Mucosa of rectum (tissue), 2 donors: Measurements from ENCODE around the gene LONP2.
"Not testable (repeated sequence)": the region's sequence is repeated elsewhere in the genome, so short reads cannot be mapped to it uniquely, and the experiment has no call there.

Experiments used
- H3K27ac ChIP-seq, 2 donors: one replicate each; pipeline ENCODE4 v1.7.0; 2013; ENCODE audit warnings: inconsistent platforms in 2 of 2, low read depth in 2 of 2, low read length in 2 of 2
- H3K27me3 ChIP-seq, 2 donors: one replicate each; pipeline ENCODE4 v1.7.0; 2013; ENCODE audit warnings: low read length in 2 of 2; ENCODE audit not compliant: control insufficient read depth in 2 of 2, insufficient read depth in 2 of 2
- H3K36me3 ChIP-seq, 2 donors: one replicate each; pipeline ENCODE4 v1.7.0; 2013; ENCODE audit warnings: low read length in 2 of 2; ENCODE audit not compliant: control insufficient read depth in 2 of 2, insufficient read depth in 2 of 2
- H3K4me1 ChIP-seq, 2 donors: one replicate each; pipeline ENCODE4 v1.7.0; 2013; ENCODE audit warnings: low read length in 2 of 2, mild to moderate bottlenecking in 1 of 2; ENCODE audit not compliant: control insufficient read depth in 2 of 2, insufficient read depth in 2 of 2
- H3K4me3 ChIP-seq, 2 donors: one replicate each; pipeline ENCODE4 v1.7.0; 2013; ENCODE audit warnings: low read length in 2 of 2
- H3K9ac ChIP-seq, 2 donors: one replicate each; pipeline ENCODE4 v1.7.0; 2013; ENCODE audit warnings: low read length in 2 of 2, low read depth in 1 of 2, mild to moderate bottlenecking in 1 of 2
- H3K9me3 ChIP-seq, 2 donors: one replicate each; pipeline ENCODE4 v1.7.0; 2013; ENCODE audit warnings: low read length in 2 of 2; ENCODE audit not compliant: control insufficient read depth in 2 of 2
- donor health status: healthy.
- donor health status: Normal muscosa, but diverticular disease.

Gene LONP2

DNA sequence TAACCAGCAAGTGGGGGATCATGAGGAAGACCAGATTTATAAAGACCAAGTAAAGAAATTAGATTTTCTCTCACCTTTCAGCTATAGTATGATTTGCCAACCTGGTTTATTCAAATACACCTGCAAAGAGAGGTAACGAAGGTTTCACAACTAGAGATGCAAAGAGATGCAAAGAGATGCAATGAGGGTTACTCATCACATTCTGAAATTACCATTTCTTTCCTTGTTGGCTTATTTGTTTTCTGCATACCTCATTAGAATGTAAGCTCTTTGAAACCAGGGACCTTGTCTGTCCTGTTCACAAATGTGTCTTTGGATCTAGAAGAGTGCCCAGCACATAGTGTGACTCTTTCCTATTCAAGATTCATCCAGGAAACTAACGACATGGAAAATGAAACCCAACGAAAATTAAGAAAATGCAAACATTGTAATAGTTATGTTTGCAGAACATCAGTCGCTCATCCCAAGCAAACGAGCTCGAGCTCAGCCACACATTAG is 9.0 kb upstream of the LONP2 start:
- Histone ChIP-seq H3K36me3 (no peaks in the 10 kb centered on the region), H3K27me3 (no peaks in the 10 kb centered on the region), H3K9me3 (no peaks in the 10 kb centered on the region), H3K9ac (no peak overlapping the region), H3K27ac (no peak overlapping the region), H3K4me1 (peaks cover 0 to 4% of the 10 kb centered on the region in 2 donors), H3K4me3 (no peak overlapping the region)

DNA sequence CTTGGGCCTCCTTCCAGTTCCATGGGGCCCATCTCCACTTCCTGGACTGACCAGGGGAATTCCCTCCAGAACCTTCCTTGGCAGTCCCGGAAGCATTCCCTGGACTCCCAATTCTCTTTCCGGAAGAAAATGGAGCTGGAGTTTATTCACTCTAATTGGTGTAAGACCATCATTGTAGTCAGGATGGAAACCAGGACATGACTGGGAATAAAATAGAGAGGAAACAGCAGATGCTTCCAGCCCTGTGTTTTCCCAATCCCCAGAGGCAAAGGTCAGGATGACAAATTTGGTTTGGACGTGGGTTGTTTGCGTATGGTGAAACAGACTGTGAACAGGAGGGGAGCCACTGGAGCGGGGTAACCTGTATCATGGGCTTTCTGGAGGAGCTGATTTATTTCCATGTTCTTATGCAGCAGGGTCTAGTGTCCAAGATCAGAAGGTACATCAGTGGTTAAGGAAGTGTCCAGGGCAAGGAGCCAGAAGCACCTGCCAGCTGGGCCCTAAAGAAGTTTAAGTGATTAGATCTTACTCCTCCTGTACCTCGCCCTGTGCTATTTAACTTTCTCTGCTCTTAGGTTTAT is 8.5 kb upstream of the LONP2 start:
- H3K4me3 ChIP-seq: no peak overlapping the region

DNA sequence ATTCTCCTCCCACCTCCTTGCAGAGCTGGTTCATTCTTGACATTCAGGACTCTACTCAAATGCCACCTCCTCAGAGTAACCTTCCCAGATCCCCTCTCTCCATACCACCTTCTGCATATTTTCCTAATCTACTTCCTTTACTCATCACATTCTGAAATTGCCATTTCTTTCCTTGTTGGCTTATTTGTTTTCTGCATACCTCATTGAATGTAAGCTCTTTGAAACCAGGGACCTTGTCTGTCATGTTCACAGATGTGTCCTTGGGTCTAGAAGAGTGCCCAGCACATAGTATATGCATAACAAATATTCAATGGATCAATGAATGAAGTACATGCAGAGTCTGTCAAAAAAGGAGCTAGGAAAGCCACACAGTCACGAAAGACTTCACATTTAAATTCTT is 7.8 kb upstream of the LONP2 start:
- H3K36me3 ChIP-seq: no peaks in the 10 kb centered on the region
- no peak overlapping the region for H3K4me3 ChIP-seq
- no peak overlapping the region for H3K27ac ChIP-seq
- no peaks in the 10 kb centered on the region for H3K9me3 ChIP-seq
- no peaks in the 10 kb centered on the region for H3K27me3 ChIP-seq
- no peak overlapping the region for H3K9ac ChIP-seq
- peaks cover 0 to 4% of the 10 kb centered on the region in 2 donors for H3K4me1 ChIP-seq

More for the DNA sequence above, 8.5 kb upstream of the LONP2 start:
- peaks cover 0 to 4% of the 10 kb centered on the region in 2 donors for H3K4me1 ChIP-seq
- no peaks in the 10 kb centered on the region for H3K27me3 ChIP-seq
- H3K27ac ChIP-seq: no peak overlapping the region
- H3K36me3 ChIP-seq: no peaks in the 10 kb centered on the region
- no peak overlapping the region for H3K9ac ChIP-seq
- H3K9me3 ChIP-seq: no peaks in the 10 kb centered on the region

DNA sequence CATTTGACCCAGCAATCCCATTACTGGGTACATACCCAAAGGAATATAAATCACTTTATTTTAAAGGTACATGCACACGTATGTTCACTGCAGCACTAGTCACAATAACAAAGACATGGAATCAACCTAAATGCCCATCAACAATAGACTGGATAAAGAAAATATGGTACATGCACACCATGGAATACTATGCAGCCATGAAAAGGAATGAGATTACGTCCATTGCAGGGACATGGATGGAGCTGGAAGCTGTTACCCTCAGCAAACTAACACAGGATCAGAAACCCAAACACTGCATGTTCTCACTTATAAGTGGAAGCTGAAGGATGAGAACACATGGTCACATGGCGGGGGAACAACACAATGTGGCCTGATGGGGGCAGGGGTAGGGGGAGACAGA is 4.0 kb upstream of the LONP2 start:
- H3K36me3 ChIP-seq, H3K27ac ChIP-seq, H3K9me3 ChIP-seq, H3K9ac ChIP-seq, H3K27me3 ChIP-seq, H3K4me1 ChIP-seq, H3K4me3 ChIP-seq: not testable (repeated sequence)

DNA sequence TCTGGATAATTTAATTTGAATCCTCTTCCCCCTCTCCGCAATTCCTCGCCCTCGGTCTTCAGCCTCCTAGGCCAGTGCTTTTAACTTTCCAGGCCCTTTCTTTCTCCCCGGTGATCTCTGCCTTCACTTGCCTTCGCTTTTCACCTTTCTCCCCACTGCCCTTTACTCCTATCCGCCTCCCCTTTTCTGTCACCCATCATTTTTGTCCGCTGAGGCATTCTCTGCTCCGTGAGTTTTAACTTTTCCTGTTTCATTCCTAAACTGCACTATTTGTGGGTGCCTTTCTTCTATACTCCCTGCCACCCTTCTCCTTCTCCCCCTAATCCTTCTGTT is 729 bp downstream of the LONP2 start:
- Histone ChIP-seq H3K9me3 (no peaks in the 10 kb centered on the region), H3K9ac (peak overlapping the region; percentile 91 to 95), H3K27ac (peak overlapping the region; percentile 85 to 93), H3K4me1 (peaks cover 10 to 15% of the 10 kb centered on the region in 2 donors), H3K4me3 (peak overlapping the region; percentile 97 to 98), H3K27me3 (no peaks in the 10 kb centered on the region), H3K36me3 (no peaks in the 10 kb centered on the region)

DNA sequence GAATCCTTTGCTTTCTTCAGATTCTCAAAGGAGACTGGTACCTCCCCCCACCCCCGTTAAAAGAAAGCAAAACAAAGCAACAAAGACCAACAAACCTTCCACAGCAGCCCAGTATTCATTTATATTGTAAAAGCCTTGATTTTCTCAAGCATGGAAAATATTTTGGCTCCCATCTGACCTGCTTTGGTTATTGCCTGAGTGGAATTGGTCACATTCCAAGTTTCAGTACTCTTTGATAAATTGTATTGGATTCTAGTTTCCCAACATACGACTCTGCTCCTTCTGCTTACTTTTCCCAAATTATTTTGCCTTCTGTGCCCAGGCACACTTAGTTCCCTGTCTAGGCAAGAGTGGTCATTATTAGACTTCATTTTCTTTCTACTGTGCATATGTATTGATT is 2.0 kb downstream of the LONP2 start:
- no peak overlapping the region for H3K9ac ChIP-seq

DNA sequence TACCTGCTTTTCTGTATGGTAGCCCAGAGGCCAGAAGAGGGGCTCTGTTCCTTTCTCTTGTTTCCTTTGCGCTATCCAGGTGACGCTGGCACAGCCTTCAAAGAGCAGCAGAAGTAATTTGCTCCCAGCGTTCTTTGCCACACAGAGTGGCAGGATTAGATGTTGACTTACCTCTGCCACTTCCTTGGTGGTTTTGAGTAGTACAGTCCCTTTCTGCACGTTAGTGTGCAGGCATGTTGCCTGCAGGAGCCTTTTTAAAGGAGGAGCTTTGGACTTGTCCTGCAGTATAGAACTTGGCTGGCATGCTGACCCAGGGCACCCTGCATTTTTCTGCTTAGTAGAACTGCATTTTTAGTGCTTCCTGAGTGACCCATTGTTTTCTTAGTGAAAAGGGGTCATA is 3.2 kb downstream of the LONP2 start, which contains the start of gene ABCC11:
TSS of gene ABCC11 (minus strand) at position 229 of the 400 bp plus-strand sequence. CDS start 15,618 bp downstream, outside the sequence.
- Histone ChIP-seq H3K27me3 (no peaks in the 10 kb centered on the region), H3K4me3 (no peak within 1 kb of the TSS), H3K9me3 (no peaks in the 10 kb centered on the region), H3K27ac (no peak within 1 kb of the TSS), H3K9ac (no peak within 1 kb of the TSS), H3K4me1 (peaks cover 12 to 25% of the 10 kb centered on the region in 2 donors), H3K36me3 (peaks cover 0 to 2% of the 10 kb centered on the region in 2 donors)

More for the DNA sequence above, 2.0 kb downstream of the LONP2 start:
- Histone ChIP-seq H3K36me3 (no peaks in the 10 kb centered on the region), H3K27me3 (no peaks in the 10 kb centered on the region), H3K4me3 (no peak overlapping the region), H3K4me1 (peaks cover 10 to 20% of the 10 kb centered on the region in 2 donors), H3K27ac (no peak overlapping the region), H3K9me3 (no peaks in the 10 kb centered on the region)

DNA sequence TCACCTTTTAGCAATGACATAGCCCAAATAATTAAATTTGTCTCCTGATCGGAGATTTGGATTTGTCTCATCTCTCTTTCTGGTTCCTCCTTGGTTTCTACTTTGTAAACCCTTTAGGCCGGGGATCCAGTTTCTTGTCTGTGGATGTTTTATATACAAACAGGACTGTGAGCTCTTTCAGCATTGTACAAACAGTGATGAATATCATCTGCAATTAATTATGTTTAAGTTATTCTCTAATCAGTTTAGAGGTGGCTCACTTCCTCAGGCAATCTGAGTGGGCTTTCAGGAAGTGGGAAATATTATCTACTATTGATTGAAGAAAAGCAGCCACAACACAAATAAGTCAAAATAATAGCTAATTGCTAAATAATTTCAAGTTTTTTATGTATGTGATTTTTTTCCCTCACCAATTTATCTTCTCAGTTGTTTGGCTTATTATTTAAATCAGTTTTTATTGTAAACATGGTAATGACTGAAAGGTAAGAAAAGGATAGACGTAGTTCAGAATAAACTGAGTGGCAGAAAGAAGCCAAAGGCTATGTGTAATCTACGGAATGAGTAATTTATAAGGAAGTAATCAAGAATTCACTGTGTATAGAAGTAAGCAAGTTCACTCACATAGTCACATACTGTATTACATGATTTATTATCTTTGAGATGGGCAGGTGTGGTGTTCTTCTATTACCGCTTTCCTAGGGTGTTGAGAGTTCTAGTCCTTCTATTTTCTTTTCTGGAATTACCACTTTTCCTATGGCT is 6.6 kb downstream of the LONP2 start:
- H3K36me3 ChIP-seq: peaks cover 7 to 15% of the 10 kb centered on the region in 2 donors
- H3K4me1 ChIP-seq: peaks cover 2 to 14% of the 10 kb centered on the region in 2 donors
- H3K27me3 ChIP-seq: no peaks in the 10 kb centered on the region
- H3K27ac ChIP-seq: no peak overlapping the region
- H3K4me3 ChIP-seq: no peak overlapping the region
- no peaks in the 10 kb centered on the region for H3K9me3 ChIP-seq
- H3K9ac ChIP-seq: no peak overlapping the region

DNA sequence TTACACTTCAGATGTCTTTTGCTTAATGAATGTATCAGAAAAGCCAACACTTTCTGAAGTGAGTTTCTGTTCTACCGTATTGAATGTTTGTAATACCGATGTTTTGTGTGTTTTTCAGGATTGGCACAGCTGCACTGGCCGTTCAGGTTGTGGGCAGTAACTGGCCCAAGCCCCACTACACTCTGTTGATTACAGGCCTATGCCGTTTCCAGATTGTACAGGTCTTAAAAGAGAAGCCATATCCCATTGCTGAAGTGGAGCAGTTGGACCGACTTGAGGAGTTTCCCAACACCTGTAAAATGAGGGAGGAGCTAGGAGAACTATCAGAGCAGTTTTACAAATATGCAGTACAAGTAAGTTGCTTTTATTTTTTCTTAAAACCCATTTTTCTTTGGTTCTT is 7.9 kb downstream of the LONP2 start:
- Histone ChIP-seq H3K27ac (no peak overlapping the region), H3K36me3 (peaks cover 7 to 15% of the 10 kb centered on the region in 2 donors)

DNA sequence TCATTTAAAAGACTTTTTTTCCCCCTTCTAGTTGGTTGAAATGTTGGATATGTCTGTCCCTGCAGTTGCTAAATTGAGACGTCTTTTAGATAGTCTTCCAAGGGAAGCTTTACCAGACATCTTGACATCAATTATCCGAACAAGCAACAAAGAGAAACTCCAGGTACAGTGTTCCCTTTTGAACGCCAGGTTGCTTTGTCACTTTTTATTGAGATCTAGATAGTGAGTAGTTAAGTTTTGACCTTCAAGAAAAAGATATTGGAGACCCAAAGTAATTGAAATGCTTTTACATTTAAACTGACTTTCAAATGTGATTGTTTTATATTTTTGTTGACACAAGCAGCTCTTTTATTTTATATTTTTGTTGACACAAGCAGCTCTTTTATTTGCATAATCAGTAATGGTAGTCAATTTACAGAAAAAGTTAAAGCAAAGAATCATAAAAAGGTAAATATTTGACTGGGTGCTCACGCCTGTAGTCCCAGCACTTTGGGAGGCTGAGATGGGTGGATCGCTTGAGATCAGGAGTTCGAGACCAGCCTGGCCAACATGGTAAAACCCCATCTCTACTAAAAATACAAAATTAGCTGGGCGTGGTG is 12.6 kb downstream of the LONP2 start:
- H3K27me3 ChIP-seq: no peaks in the 10 kb centered on the region
- H3K4me3 ChIP-seq: no peak overlapping the region
- no peaks in the 10 kb centered on the region for H3K9me3 ChIP-seq
- no peaks in the 10 kb centered on the region for H3K4me1 ChIP-seq
- H3K36me3 ChIP-seq: peaks cover 34 to 38% of the 10 kb centered on the region in 2 donors
- no peak overlapping the region for H3K9ac ChIP-seq
- H3K27ac ChIP-seq: no peak overlapping the region

More for the DNA sequence above, 7.9 kb downstream of the LONP2 start:
- no peak overlapping the region for H3K4me3 ChIP-seq
- H3K9ac ChIP-seq: no peak overlapping the region
- H3K4me1 ChIP-seq: peaks cover 2 to 9% of the 10 kb centered on the region in 2 donors
- H3K9me3 ChIP-seq: no peaks in the 10 kb centered on the region
- H3K27me3 ChIP-seq: no peaks in the 10 kb centered on the region
